Epithelial cell of esophagus (primary cell): ENCODE measurements around the gene NSMF.
"Not testable (repeated sequence)": the region's sequence is repeated elsewhere in the genome, so short reads cannot be mapped to it uniquely, and the experiment has no call there.

Experiments
- DNase-seq: peaks from one replicate; pipeline ENCODE4 v3.0.0; 2010; ENCODE audit warnings: low read depth
- H3K4me3 ChIP-seq: 2 replicates; pipeline ENCODE4 v1.5.1; 2011; ENCODE audit warnings: mild to moderate bottlenecking, low read length, control low read depth
- TF ChIP-seq, protein P1 (sequence below): IDR thresholded peaks from 2 replicates; pipeline ENCODE4 v1.5.1; 2011; ENCODE audit warnings: low read depth, mild to moderate bottlenecking, low read length, control low read depth, inconsistent platforms; ENCODE audit not compliant: insufficient read depth; ENCODE audit errors: missing control alignments

The NSMF gene

DNA sequence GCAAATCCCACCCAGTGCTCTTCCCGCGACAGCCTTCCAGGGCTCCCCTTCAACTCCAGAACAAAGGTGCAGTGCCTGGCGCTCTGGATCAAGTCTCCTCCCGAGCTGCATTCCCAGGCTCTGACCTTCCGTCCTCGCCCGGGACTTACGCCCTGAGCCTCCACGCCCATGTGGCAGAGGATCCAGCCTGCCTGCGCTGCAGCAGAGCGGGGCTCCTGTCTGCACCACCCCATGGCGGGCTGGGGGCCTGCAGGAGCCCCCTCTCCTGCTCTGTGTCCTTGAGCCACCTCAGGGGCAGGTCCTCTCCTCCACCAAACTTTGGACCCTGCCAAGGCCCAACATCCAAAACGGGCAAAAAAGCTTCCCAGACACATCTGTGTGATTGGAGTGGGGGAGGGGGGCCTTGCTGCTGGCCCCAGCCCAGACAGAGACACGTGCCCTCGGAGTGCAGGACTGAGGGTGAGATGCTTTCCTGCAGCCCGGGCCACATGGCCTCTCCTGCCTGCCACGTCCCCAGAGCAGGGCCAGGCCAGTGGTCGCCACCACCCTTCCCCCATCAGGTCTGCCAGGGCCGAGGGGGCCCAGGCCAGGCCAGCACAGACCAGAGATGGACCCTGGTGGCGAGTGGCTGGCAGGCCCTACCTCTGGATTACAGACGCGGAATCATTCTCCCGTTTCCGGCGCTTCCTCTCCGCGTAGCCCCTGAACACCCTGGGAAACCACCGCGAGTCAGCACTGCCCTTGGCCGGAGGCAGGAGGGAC lies 4.4 kb downstream of the NSMF start:
- TF ChIP-seq, protein P1, sequence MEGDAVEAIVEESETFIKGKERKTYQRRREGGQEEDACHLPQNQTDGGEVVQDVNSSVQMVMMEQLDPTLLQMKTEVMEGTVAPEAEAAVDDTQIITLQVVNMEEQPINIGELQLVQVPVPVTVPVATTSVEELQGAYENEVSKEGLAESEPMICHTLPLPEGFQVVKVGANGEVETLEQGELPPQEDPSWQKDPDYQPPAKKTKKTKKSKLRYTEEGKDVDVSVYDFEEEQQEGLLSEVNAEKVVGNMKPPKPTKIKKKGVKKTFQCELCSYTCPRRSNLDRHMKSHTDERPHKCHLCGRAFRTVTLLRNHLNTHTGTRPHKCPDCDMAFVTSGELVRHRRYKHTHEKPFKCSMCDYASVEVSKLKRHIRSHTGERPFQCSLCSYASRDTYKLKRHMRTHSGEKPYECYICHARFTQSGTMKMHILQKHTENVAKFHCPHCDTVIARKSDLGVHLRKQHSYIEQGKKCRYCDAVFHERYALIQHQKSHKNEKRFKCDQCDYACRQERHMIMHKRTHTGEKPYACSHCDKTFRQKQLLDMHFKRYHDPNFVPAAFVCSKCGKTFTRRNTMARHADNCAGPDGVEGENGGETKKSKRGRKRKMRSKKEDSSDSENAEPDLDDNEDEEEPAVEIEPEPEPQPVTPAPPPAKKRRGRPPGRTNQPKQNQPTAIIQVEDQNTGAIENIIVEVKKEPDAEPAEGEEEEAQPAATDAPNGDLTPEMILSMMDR = no peak
- peak; percentile 29 for DNase-seq
- H3K4me3 ChIP-seq = peak overlapping the region; percentile 49

DNA sequence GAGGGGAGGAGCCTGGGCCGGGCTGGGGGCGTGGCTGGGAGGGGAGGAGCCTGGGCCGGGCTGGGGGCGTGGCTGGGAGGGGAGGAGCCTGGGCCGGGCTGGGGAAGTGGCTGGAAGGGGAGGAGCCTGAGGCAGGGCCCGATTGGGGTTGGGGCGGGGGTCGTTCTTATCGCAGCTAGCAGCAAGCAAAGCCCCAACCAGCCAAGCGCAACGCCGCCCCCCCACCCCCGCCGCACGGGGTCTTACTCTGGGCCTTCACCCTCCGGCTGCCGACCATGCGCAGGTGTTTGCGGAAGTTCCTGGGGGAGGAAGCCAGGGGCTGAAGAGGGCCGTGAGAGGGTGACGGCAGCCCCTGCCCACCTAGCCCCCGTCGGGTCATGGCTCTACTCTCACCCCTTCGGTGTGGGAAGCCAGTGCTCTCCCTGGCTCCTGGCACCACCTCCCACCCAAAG lies 5.0 kb downstream of the NSMF start:
- TF ChIP-seq, protein P1 = no peak
- DNase-seq = peak; percentile 47
- H3K4me3 ChIP-seq = peak overlapping the region; percentile 49

DNA sequence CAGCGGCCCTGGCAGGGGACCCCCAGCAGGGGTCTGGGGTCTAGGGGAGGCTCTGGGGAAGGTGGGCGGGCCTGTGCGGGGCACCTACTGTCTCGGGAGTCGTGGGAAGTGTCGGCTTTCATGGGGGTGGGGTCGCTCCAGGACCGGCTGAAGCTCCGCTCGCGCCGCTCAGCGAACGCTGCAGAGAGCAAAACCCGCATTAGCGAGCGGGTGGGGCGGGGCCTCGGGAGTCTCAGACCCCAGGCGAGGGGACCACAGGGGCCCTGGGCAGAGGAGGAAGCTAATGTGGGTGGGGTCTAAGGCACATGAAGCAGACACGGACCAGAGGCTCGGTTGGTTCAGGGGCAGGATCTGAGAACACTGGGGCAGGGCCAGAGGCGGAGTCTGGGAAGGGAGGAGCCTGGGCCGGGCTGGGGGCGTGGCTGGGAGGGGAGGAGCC lies 5.5 kb downstream of the NSMF start:
- H3K4me3 ChIP-seq = peak overlapping the region; percentile 54
- TF ChIP-seq, protein P1 = no peak
- peak; percentile 79 for DNase-seq

DNA sequence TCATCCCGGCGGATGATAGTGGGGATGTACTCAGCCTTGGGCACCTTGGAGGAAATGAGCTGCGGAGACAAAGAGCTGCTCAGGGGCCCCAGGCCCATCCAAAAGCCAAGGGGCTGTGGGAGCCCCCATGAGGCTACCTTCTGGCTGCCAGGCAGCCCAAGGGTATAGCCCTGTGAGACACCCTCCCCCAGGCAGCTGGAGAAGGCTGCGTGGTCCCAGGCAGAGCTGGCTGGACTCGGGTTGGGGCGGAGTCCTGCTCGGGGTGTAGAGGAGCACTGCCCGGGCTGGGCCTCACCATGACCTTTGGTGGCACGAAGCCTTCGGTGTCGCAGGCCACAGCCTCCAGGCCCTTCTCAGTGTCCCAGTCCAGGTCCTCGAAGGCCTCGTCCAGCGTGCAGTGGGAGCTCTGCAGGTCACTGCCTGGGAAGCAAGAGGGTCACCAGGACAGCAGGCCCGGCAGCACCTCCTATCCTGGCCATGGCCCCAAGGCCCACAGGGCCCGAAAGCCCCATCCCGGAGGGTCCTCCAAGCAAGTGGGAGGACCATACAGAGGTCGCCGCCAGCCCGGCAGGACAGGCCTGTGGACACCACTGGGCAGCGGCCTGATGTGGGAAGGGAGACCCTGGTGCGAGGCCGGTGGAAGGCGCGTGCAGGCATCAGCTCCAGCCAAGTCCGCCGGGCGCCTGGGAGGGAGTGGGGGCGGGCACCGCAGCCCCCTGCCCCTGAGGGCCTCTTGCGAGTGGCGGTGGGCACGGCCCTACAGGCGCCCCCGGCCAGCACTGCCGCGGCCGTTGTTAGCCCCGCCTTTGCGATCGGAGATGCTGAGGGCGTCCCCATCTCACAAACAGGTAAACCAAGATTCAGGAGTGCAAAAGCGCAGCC lies 6.1 kb downstream of the NSMF start:
- TF ChIP-seq, protein P1 = no peak
- H3K4me3 ChIP-seq = peak overlapping the region; percentile 54
- no peak for DNase-seq

DNA sequence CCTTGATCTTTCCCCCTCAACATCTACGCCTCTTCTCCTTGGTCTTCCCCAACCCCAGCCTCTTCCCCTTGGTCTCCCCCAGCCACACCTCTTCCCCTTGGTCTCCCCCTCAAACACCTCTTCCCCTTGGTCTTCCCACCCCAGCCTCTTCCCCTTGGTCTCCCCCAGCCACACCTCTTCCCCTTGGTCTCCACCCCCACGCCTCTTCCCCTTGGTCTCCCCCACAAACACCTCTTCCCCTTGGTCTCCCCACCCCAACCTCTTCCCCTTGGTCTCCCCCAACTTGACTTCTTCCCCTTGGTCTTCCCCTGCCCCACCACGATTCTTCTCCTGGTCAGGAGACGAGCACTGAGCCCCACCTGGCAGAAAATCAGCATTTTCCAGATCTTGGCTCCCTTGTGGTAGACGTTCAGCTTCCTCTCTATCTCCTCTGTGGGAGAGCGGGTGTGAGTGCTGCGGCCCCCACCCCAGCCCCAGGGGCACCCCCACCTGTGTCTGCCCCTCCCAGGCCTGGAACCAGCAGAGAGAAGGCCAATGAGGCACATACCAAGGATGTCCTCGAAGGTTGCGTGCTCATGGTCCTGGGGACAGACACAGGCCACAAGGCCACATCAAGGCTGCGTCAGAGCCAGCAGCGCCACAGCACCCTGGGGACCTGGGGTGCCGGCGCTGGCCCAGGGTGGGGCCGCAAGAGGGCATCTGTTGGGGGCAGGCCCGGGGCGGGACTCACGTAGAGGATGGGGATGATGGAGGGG lies 7.0 kb downstream of the NSMF start:
- H3K4me3 ChIP-seq = no peak overlapping the region
- DNase-seq = no peak
- TF ChIP-seq, protein P1 = no peak

DNA sequence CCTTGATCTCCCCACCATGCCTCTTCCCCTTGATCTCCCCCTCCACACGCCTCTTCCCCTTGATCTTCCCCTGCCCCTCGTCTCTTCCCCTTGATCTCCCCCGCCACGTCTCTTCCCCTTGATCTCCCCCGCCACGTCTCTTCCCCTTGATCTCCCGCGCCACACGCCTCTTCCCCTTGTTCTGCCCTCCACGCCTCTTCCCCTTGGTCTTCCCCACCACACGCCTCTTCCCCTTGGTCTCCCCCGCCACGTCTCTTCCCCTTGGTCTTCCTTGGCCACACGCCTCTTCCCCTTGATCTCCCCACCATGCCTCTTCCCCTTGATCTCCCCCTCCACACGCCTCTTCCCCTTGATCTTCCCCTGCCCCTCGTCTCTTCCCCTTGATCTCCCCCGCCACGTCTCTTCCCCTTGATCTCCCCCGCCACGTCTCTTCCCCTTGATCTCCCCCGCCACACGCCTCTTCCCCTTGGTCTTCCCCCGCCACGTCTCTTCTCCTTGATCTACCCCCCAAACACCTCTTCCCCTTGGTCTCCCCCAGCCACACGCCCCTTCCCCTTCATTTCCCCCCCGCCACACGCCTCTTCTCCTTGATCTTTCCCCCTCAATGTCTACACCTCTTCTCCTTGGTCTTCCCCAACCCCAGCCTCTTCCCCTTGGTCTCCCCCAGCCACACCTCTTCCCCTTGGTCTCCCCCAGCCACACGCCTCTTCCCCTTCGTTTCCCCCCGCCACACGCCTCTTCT lies 7.7 kb downstream of the NSMF start:
- not testable (repeated sequence) for DNase-seq, H3K4me3 ChIP-seq

DNA sequence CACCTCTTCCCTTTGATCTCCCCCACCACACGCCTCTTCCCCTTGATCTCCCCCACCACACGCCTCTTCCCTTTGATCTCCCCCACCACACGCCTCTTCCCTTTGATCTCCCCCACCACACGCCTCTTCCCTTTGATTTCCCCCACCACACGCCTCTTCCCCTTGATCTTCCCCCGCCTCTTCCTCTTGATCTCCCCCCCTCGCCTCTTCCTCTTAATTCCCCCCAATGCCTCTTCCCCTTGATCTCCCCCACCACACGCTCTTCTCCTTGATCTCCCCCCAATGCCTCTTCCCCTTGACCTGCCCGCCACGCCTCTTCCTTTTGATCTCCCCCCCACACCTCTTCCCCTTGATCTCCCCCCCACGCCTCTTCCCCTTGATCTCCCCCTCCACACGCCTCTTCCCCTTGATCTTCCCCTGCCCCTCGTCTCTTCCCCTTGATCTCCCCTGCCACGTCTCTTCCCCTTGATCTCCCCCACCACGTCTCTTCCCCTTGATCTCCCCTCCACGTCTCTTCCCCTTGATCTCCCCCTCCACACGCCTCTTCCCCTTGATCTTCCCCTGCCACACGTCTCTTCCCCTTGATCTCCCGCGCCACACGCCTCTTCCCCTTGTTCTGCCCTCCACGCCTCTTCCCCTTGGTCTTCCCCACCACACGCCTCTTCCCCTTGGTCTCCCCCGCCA lies 8.5 kb downstream of the NSMF start:
- not testable (repeated sequence) for H3K4me3 ChIP-seq, DNase-seq
